GM23338 (cell line): ENCODE results near the gene NTMT1.

Source experiments
- CREB1 ChIP-seq: fragments of 250-450 bp; sonication (Bioruptor Pico); IDR thresholded peaks from 2 replicates; pipeline ENCODE4 v1.5.0; 2020; ENCODE audit warnings: low read depth, mild to moderate bottlenecking, moderate library complexity
- CTCF ChIP-seq, 2 experiments: fragments of 200-600 bp in 1 of 2; sonication (generic) in 1 of 2; conservative IDR thresholded peaks; 2 replicates each; pipeline versions ENCODE4 v1.5.1 to v1.6.1; 2016 to 2017; ENCODE audit warnings: antibody characterized with exemption in 2 of 2, low read depth in 2 of 2, mild to moderate bottlenecking in 2 of 2, moderate library complexity in 1 of 2
- ETS1 ChIP-seq: IDR thresholded peaks from 2 replicates; pipeline ENCODE4 v1.6.1; 2016; ENCODE audit warnings: antibody characterized with exemption
- EZH2 ChIP-seq: fragments of 200-600 bp; sonication (generic); IDR thresholded peaks from one replicate; pipeline ENCODE4 v1.8.0; 2017; ENCODE audit warnings: antibody characterized with exemption, mild to moderate bottlenecking, low read depth; ENCODE audit not compliant: unreplicated experiment
- EZH2phosphoT487 ChIP-seq: fragments of 200-600 bp; sonication (generic); IDR thresholded peaks from one replicate; pipeline ENCODE4 v1.8.1; 2018; ENCODE audit warnings: antibody characterized with exemption; ENCODE audit not compliant: unreplicated experiment
- JUNB ChIP-seq: IDR thresholded peaks from one replicate; pipeline ENCODE4 v1.6.1; 2016; ENCODE audit warnings: antibody characterized with exemption; ENCODE audit not compliant: unreplicated experiment
- NANOG ChIP-seq: IDR thresholded peaks from 2 replicates; pipeline ENCODE4 v1.6.1; 2016; ENCODE audit warnings: antibody characterized with exemption, borderline replicate concordance
- POLR2AphosphoS5 ChIP-seq: IDR thresholded peaks from 2 replicates; pipeline ENCODE4 v1.6.1; 2016; ENCODE audit warnings: antibody characterized with exemption, low read depth
- ZNF114 ChIP-seq: fragments of 250-450 bp; sonication (Bioruptor Pico); IDR thresholded peaks from 2 replicates; pipeline ENCODE4 v1.5.0; 2020; ENCODE audit warnings: mild to moderate bottlenecking, moderate library complexity
- ZNF331 ChIP-seq: fragments of 250-450 bp; sonication (Bioruptor Pico); IDR thresholded peaks from 2 replicates; pipeline ENCODE4 v1.5.0; 2020; ENCODE audit warnings: low read depth, mild to moderate bottlenecking, moderate library complexity
- ZNF462 ChIP-seq: fragments of 250-450 bp; sonication (Bioruptor Pico); IDR thresholded peaks from 2 replicates; pipeline ENCODE4 v1.5.0; 2020; ENCODE audit warnings: mild to moderate bottlenecking, moderate library complexity
- TF ChIP-seq, protein P1 (sequence below): IDR thresholded peaks from one replicate; pipeline ENCODE4 v1.6.1; 2018; ENCODE audit warnings: antibody characterized with exemption; ENCODE audit not compliant: unreplicated experiment

DNA sequence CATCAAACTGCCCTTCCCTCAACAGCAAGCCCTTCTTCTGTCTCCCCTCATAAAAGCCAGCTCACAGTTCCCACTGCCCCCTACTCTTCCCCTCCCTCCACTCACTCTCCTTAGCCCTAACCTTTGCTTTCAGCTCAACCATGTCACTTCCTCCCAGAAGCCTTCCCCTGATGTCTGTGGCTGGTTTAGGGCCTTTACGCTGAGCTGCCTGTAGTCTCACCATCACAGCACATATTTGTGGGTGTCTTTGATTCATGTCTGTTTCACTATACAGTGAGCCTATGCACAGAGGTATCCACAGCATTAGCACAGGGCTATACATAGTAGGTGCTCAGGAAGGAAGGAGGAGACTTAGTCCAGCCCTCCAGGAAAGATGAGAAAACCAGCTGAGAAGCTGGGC, 39.7 kb upstream of the NTMT1 start:
- TF ChIP-seq CTCF (conservative IDR thresholded peaks at IDR 0.05; ENCODE audit: low read depth in 2 of 2) (no peak), ZNF114 (CRISPR knock-in tag) (no peak), JUNB (no peak), EZH2 (no peak), POLR2AphosphoS5 (no peak), EZH2phosphoT487 (no peak), CREB1 (CRISPR knock-in tag) (no peak), ZNF462 (no peak), ETS1 (no peak), ZNF331 (CRISPR knock-in tag) (no peak), NANOG (no peak)
- TF ChIP-seq, protein P1, sequence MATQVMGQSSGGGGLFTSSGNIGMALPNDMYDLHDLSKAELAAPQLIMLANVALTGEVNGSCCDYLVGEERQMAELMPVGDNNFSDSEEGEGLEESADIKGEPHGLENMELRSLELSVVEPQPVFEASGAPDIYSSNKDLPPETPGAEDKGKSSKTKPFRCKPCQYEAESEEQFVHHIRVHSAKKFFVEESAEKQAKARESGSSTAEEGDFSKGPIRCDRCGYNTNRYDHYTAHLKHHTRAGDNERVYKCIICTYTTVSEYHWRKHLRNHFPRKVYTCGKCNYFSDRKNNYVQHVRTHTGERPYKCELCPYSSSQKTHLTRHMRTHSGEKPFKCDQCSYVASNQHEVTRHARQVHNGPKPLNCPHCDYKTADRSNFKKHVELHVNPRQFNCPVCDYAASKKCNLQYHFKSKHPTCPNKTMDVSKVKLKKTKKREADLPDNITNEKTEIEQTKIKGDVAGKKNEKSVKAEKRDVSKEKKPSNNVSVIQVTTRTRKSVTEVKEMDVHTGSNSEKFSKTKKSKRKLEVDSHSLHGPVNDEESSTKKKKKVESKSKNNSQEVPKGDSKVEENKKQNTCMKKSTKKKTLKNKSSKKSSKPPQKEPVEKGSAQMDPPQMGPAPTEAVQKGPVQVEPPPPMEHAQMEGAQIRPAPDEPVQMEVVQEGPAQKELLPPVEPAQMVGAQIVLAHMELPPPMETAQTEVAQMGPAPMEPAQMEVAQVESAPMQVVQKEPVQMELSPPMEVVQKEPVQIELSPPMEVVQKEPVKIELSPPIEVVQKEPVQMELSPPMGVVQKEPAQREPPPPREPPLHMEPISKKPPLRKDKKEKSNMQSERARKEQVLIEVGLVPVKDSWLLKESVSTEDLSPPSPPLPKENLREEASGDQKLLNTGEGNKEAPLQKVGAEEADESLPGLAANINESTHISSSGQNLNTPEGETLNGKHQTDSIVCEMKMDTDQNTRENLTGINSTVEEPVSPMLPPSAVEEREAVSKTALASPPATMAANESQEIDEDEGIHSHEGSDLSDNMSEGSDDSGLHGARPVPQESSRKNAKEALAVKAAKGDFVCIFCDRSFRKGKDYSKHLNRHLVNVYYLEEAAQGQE: no peak
